T follicular helper cell (primary cell): ENCODE results near the gene DKK2.

Source experiments
- DNase-seq: peaks from one replicate; pipeline ENCODE4 v3.0.0-alpha.2; 2020; ENCODE audit warnings: low read depth
- total RNA-seq, 2 experiments: gene quantifications; one replicate each; lab custom pipeline; 2026; lab: John Stamatoyannopoulos, UW

DKK2 gene
- 0 to 0.43 reads per million in 2 experiments for total RNA-seq

- no peak for DNase-seq
These were observed at the start of gene DKK2 for GRCh38 chr4:107035819-107036583. DKK2 (minus strand) TSS chr4:107036313; CDS start chr4:107035591, 722 bp downstream.

- DNase-seq, result no peak
These were observed 41.1 kb upstream of the DKK2 start for GRCh38 chr4:107077192-107077591.

- no peak for DNase-seq
These were observed 37.0 kb upstream of the DKK2 start for GRCh38 chr4:107072836-107073736.

DNA sequence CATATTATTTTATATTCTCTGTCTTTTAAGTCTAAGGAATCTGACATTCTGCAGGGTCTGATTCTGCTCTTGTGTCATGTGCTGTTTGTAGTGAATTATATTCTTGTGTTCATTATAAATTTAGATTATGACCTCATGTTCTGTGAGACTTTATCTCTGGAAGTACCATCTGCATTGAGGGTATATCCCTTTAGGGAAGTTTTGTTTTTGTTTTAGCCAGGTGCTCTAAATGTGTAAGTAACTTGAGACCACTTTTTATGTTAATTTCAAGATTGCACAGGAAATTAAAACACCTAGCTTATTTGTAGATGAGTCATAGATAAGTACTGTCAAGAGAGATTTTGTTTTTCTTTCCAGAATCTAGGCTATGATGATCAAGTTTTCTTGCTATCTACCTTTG lies 35.0 kb upstream of the DKK2 start:
- DNase-seq, result no peak

DNA sequence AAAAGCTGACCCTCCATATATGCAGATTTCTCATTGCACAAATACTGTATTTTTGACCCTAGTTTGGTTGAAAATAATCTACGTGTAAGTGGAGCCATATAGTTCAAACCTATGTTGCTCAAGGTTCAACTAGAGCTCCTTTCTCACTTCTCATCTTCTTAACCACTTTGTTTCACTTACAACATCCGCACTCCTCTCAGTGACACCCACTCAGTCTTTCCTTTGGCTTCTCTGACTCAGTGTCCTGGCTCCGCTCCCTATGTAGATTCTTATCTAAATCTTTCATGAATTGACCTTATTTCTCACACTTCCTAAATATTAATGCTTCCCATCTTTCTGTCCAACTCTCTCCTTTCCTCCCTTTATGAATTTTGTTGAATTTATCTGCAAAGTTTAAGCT lies 32.9 kb upstream of the DKK2 start:
- DNase-seq, result no peak

GRCh38 chr4:107068116-107068515 lies 32.0 kb upstream of the DKK2 start:
- no peak for DNase-seq

DNA sequence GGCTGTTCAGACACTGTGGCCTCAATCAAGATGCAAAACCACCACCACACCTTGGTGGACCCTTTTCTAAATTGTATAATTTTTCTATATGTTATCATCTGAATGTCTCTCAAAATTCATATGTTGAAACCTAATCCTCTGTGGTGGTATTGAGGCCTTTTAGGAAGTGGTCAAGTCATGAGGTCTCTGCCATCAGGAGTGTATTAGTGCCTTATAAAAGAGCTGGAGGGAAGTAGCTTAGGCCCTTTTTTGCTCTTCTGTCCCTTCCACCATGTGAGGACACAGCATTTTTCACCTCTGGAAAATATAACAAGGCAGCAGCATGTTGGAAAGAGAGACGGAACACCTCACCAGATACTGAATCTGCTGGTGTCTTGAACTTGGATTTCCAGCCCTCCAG lies 30.5 kb upstream of the DKK2 start:
- DNase-seq, result no peak

DNA sequence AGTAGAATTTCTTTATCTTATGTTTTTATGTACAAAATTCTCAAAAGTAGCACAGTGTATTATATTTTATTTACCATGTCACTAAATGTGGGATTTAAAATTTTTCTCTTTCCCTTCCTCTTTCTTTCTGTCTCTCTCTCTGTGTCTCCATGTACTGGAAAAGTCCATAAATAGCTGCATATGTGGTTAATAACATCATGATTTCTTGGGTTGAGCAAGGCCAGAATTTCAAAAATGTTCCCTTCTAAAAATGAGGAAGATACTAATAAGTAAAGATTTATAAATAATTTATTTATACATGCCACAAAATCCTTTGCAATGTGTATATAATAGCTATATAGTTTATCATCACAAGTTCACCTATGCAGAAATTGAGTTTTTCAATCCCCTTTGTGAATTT lies 29.1 kb upstream of the DKK2 start:
- DNase-seq, result no peak

DNA sequence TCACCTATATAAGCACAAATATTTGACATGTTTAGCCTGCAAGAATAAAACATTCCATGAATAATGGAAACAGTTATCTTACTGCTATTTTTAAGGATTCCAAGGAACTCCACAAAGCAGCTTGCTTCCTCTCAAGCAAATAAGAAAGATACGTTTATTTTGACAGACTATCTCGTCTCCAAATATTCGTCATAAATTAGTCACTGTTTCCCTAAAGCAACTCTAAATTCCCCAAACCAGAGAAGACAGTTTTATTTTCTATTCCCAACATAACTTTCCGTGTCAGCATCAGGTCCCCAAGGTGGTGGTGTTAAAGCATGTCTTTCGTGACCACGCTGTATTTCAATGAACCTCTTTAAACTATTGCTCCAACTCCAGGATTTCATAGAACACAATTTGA lies 24.3 kb upstream of the DKK2 start:
- DNase-seq, result no peak

- no peak for DNase-seq
These were observed 22.7 kb upstream of the DKK2 start for GRCh38 chr4:107058828-107059227.

DNA sequence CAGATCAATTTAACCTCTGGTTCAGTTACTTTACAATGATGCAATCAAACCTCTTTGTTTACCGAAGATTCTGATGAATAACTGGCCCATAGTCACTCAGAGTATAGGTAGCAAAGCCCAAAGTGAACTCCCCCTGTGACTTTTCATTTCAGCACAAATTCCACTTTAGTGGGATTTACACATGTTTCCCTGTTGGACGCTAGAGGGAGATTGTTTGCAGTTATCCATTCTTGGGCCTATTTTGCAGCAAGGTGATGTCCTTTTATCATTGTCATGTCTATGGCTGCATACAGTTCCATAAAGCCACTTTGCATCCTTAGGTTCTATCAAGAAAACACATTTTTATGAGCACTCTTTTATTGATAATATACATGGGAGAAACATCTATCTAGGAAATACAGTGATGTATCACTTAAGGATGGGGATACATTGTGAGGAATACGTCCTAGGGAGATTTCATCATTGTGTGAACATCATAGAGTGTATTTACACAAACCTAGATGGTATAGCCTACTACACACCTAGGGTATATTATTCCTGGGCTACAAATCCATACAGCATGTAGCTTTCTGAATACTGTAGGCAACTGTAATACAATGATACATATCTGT lies 14.5 kb upstream of the DKK2 start:
- no peak for DNase-seq

- no peak for DNase-seq
These were observed 10.1 kb upstream of the DKK2 start for GRCh38 chr4:107046261-107046660.

GRCh38 chr4:107044170-107044569 lies 8.1 kb upstream of the DKK2 start:
- no peak for DNase-seq

DNA sequence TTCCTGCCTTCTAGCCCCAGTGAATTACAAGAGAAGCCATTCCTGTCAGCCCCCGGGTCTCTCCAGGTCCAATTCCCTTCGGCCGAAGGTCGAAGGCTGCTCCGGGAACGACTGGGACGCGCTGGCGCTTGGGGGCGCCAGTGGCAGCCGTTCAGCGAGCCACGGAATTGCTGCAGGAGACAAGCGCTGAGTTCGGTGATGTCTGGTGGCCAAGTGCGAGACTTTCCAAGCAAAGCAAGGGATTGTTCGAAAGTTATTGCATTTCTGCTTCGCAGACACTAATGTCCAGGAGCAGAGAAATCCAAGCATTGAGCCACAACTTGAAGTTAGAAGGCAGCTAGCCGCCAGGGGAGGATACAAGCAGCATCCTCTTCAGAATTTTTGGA lies 1.1 kb upstream of the DKK2 start:
- no peak for DNase-seq

GRCh38 chr4:107036584-107037198 lies 578 bp upstream of the DKK2 start:
- no peak for DNase-seq

- no peak for DNase-seq
These were observed 906 bp downstream of the DKK2 start for GRCh38 chr4:107034996-107035818.

GRCh38 chr4:107034091-107034995 lies 1.8 kb downstream of the DKK2 start:
- DNase-seq, result no peak

- DNase-seq, result no peak
These were observed 8.7 kb downstream of the DKK2 start for GRCh38 chr4:107027379-107027778.

GRCh38 chr4:107018344-107018735 lies 17.8 kb downstream of the DKK2 start:
- no peak for DNase-seq
